ENCODE data around the gene GPR55.

The GPR55 gene

GRCh38 chr2:230861552-230862255 lies 63.3 kb downstream of the GPR55 start:
- TF ChIP-seq, protein P1, sequence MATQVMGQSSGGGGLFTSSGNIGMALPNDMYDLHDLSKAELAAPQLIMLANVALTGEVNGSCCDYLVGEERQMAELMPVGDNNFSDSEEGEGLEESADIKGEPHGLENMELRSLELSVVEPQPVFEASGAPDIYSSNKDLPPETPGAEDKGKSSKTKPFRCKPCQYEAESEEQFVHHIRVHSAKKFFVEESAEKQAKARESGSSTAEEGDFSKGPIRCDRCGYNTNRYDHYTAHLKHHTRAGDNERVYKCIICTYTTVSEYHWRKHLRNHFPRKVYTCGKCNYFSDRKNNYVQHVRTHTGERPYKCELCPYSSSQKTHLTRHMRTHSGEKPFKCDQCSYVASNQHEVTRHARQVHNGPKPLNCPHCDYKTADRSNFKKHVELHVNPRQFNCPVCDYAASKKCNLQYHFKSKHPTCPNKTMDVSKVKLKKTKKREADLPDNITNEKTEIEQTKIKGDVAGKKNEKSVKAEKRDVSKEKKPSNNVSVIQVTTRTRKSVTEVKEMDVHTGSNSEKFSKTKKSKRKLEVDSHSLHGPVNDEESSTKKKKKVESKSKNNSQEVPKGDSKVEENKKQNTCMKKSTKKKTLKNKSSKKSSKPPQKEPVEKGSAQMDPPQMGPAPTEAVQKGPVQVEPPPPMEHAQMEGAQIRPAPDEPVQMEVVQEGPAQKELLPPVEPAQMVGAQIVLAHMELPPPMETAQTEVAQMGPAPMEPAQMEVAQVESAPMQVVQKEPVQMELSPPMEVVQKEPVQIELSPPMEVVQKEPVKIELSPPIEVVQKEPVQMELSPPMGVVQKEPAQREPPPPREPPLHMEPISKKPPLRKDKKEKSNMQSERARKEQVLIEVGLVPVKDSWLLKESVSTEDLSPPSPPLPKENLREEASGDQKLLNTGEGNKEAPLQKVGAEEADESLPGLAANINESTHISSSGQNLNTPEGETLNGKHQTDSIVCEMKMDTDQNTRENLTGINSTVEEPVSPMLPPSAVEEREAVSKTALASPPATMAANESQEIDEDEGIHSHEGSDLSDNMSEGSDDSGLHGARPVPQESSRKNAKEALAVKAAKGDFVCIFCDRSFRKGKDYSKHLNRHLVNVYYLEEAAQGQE (tag by site-specific recombination; IDR thresholded peaks at IDR 0.05) = peak; percentile 31; the same call in 1 of the 2 replicates
- peak; percentile 89 for TF ChIP-seq EGR2 (tag by site-specific recombination; IDR thresholded peaks at IDR 0.05; ENCODE audit: low read depth)
- no peak for TF ChIP-seq ZNF692 (tag by site-specific recombination; IDR thresholded peaks at IDR 0.05)
- TF ChIP-seq ZNF548 (tag by site-specific recombination; IDR thresholded peaks at IDR 0.05) = no peak
- no peak for TF ChIP-seq ZNF214 (tag by site-specific recombination; IDR thresholded peaks at IDR 0.05; ENCODE audit: borderline replicate concordance)
- TF ChIP-seq ZFHX2 (tag by site-specific recombination; conservative IDR thresholded peaks at IDR 0.05) = peak; percentile 75
- ChIA-PET POLR2A (interaction anchor here (0.6 kb wide), 1 partner anchor 9 kb away, joined by 3 read pairs; no protein-coding TSS in a partner anchor), CTCF (interaction anchor here (0.7 to 2.6 kb wide), 3 partner anchors 13 to 853 kb away, joined by 3 to 11 read pairs (median 3); no protein-coding TSS in a partner anchor)
- Histone ChIP-seq H3K4me1 (ENCODE audit: control insufficient read depth, insufficient read depth, low read length) (peaks cover 8% of the 10 kb centered on the region), H3K4me3 (ENCODE audit: low read depth, low read length) (no peak overlapping the region), H3K36me3 (ENCODE audit: control insufficient read depth in 2 of 2, insufficient read depth in 1 of 2, low read length in 2 of 2) (no peaks in the 10 kb centered on the region), H3K27ac (ENCODE audit: extremely low read depth, low read depth, low read length) (no peak overlapping the region), H3K9me3 (ENCODE audit: control insufficient read depth, insufficient read depth, low read depth, low read length) (no peaks in the 10 kb centered on the region)
